ENCODE measurements around the gene NRGN.

The NRGN gene

GRCh38 chr11:124739479-124740276, at the start of gene NRGN:
NRGN (plus strand) TSS chr11:124739942; CDS start chr11:124740085, 143 bp downstream.
- FAIRE-seq = no peak
- DNase-seq (ENCODE audit: low spot score) = peak; percentile 66

- FAIRE-seq (no peak), DNase-seq (ENCODE audit: low spot score) (no peak)
Measured at GRCh38 chr11:124693142-124693541, 46.6 kb upstream of the NRGN start.

GRCh38 chr11:124699547-124699946, 40.2 kb upstream of the NRGN start:
- DNase-seq (ENCODE audit: low spot score) (no peak), FAIRE-seq (no peak)

- no peak for FAIRE-seq
- no peak for DNase-seq (ENCODE audit: low spot score)
Measured at GRCh38 chr11:124700028-124700427, 39.7 kb upstream of the NRGN start.

GRCh38 chr11:124707829-124708228, 31.9 kb upstream of the NRGN start:
- no peak for DNase-seq (ENCODE audit: low spot score)
- FAIRE-seq = no peak

GRCh38 chr11:124712392-124712791, 27.4 kb upstream of the NRGN start:
- DNase-seq (ENCODE audit: low spot score) = no peak
- no peak for FAIRE-seq

- FAIRE-seq = no peak
Measured at GRCh38 chr11:124716591-124716990, 23.2 kb upstream of the NRGN start.

GRCh38 chr11:124717421-124717785, 22.3 kb upstream of the NRGN start:
- DNase-seq (ENCODE audit: low spot score) (no peak), FAIRE-seq (no peak)

More at GRCh38 chr11:124716591-124716990, 23.2 kb upstream of the NRGN start:
- DNase-seq (ENCODE audit: low spot score) = no peak

GRCh38 chr11:124717786-124718651, 21.7 kb upstream of the NRGN start:
- no peak for DNase-seq (ENCODE audit: low spot score)
- no peak for FAIRE-seq

GRCh38 chr11:124718801-124719200, 20.9 kb upstream of the NRGN start:
- DNase-seq (ENCODE audit: low spot score) = no peak
- no peak for FAIRE-seq

GRCh38 chr11:124719534-124719933, 20.2 kb upstream of the NRGN start:
- DNase-seq (ENCODE audit: low spot score) = no peak
- FAIRE-seq = no peak

GRCh38 chr11:124722176-124722575, 17.6 kb upstream of the NRGN start:
- DNase-seq (ENCODE audit: low spot score) (no peak), FAIRE-seq (no peak)

- FAIRE-seq = no peak
- DNase-seq (ENCODE audit: low spot score) = peak; percentile 32
Measured at GRCh38 chr11:124724979-124725718, 14.6 kb upstream of the NRGN start.

GRCh38 chr11:124725719-124726105, 14.0 kb upstream of the NRGN start:
- FAIRE-seq = no peak
- DNase-seq (ENCODE audit: low spot score) = peak; percentile 13

- DNase-seq (ENCODE audit: low spot score) (no peak), FAIRE-seq (no peak)
Measured at GRCh38 chr11:124727474-124727873, 12.3 kb upstream of the NRGN start.

GRCh38 chr11:124728134-124728533, 11.6 kb upstream of the NRGN start:
- no peak for DNase-seq (ENCODE audit: low spot score)
- no peak for FAIRE-seq

- no peak for DNase-seq (ENCODE audit: low spot score)
- no peak for FAIRE-seq
Measured at GRCh38 chr11:124729571-124729970, 10.2 kb upstream of the NRGN start.

GRCh38 chr11:124732230-124732629, 7.5 kb upstream of the NRGN start:
- FAIRE-seq = no peak
- DNase-seq (ENCODE audit: low spot score) = no peak

- FAIRE-seq (no peak), DNase-seq (ENCODE audit: low spot score) (no peak)
Measured at GRCh38 chr11:124736736-124737135, 3.0 kb upstream of the NRGN start.

GRCh38 chr11:124737638-124738305, 2.0 kb upstream of the NRGN start:
- FAIRE-seq = no peak
- no peak for DNase-seq (ENCODE audit: low spot score)

Data from RCC 7860 (cell line).